HL-60 (cell line): ENCODE data around the gene DNAJC18.

Experiments used
- POLR2AphosphoS5 ChIP-seq: IDR thresholded peaks from 2 replicates; pipeline ENCODE4 v1.6.1; 2012; ENCODE audit warnings: low read depth
- REST ChIP-seq: IDR thresholded peaks from 2 replicates; pipeline ENCODE4 v1.6.1; 2012; ENCODE audit warnings: low read depth; ENCODE audit not compliant: insufficient replicate concordance
- SPI1 ChIP-seq: IDR thresholded peaks from 2 replicates; pipeline ENCODE4 v1.6.1; 2012; ENCODE audit warnings: low read depth, mild to moderate bottlenecking, borderline replicate concordance
- TF ChIP-seq, protein P1 (sequence below): IDR thresholded peaks from one replicate; pipeline ENCODE4 v1.5.1; 2011; ENCODE audit warnings: low read length, control low read depth, inconsistent platforms; ENCODE audit not compliant: insufficient read depth

DNA sequence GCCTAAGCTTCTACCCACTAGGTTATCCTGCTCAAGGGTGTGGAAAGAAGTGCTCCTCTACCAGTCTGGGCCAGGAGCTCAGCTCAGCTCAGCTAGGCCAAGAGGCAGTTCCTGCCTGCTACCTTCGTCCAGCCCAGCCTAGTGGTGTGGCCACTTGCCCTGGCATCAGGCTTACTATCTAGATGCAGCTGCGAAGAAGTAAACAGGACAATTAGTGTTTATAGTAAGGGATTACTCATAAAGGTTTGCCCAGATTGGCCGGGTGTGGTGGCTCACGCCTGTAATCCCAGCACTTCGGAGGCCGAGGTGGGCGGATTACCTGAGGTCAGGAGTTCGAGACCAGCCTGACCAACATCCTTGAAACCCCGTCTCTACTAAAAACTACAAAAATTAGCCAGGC lies 22.7 kb downstream of the DNAJC18 start:
- TF ChIP-seq, protein P1, sequence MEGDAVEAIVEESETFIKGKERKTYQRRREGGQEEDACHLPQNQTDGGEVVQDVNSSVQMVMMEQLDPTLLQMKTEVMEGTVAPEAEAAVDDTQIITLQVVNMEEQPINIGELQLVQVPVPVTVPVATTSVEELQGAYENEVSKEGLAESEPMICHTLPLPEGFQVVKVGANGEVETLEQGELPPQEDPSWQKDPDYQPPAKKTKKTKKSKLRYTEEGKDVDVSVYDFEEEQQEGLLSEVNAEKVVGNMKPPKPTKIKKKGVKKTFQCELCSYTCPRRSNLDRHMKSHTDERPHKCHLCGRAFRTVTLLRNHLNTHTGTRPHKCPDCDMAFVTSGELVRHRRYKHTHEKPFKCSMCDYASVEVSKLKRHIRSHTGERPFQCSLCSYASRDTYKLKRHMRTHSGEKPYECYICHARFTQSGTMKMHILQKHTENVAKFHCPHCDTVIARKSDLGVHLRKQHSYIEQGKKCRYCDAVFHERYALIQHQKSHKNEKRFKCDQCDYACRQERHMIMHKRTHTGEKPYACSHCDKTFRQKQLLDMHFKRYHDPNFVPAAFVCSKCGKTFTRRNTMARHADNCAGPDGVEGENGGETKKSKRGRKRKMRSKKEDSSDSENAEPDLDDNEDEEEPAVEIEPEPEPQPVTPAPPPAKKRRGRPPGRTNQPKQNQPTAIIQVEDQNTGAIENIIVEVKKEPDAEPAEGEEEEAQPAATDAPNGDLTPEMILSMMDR = no peak
- TF ChIP-seq REST (no peak), POLR2AphosphoS5 (no peak), SPI1 (no peak)
